Astrocyte of the spinal cord (primary cell): ENCODE measurements around the gene HRH1.
"Not testable (repeated sequence)": the region's sequence is repeated elsewhere in the genome, so short reads cannot be mapped to it uniquely, and the experiment has no call there.

ENCODE experiments used
- DNase-seq: peaks from one replicate; pipeline ENCODE4 v3.0.0; 2011; ENCODE audit warnings: low read depth, low spot score
- H3K4me3 ChIP-seq: 2 replicates; pipeline ENCODE4 v1.5.1; 2011; ENCODE audit warnings: low read depth, mild to moderate bottlenecking, low read length, moderate library complexity
- in situ Hi-C: cut with HindIII; loops from 2 replicates; pipeline ENCODE4 v1.10.0; 2017; ENCODE audit warnings: low sequenced_read_pairs
- TF ChIP-seq, protein P1 (sequence below): IDR thresholded peaks from 2 replicates; pipeline ENCODE4 v1.5.1; 2012; ENCODE audit warnings: low read depth, mild to moderate bottlenecking, low read length, inconsistent platforms

Gene HRH1

GRCh38 chr3:11120091-11120805 lies 34.0 kb upstream of the HRH1 start:
- TF ChIP-seq, protein P1, sequence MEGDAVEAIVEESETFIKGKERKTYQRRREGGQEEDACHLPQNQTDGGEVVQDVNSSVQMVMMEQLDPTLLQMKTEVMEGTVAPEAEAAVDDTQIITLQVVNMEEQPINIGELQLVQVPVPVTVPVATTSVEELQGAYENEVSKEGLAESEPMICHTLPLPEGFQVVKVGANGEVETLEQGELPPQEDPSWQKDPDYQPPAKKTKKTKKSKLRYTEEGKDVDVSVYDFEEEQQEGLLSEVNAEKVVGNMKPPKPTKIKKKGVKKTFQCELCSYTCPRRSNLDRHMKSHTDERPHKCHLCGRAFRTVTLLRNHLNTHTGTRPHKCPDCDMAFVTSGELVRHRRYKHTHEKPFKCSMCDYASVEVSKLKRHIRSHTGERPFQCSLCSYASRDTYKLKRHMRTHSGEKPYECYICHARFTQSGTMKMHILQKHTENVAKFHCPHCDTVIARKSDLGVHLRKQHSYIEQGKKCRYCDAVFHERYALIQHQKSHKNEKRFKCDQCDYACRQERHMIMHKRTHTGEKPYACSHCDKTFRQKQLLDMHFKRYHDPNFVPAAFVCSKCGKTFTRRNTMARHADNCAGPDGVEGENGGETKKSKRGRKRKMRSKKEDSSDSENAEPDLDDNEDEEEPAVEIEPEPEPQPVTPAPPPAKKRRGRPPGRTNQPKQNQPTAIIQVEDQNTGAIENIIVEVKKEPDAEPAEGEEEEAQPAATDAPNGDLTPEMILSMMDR: no peak
- H3K4me3 ChIP-seq: no peak overlapping the region
- in situ Hi-C loops: no loop called here
- peak; percentile 92 for DNase-seq

DNA sequence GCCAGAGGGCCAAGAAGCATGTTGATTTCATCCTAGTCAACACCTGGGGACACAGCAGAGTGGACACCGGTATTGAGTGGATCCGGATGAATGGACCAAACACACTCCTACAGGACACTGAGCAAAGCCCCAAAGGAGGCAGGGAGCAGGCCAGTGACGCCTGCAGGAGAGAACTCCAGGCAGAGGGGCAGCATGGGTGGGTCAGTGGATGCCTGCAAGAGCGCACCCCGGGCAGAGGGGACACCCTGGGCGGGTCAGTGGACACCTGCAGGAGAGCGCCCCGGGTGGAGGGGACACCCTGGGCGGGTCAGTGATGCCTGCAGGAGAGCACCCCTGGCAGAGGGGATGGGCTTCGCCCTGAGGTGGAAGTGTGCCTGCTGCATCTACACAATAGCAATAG lies 27.6 kb upstream of the HRH1 start:
- no peak overlapping the region for H3K4me3 ChIP-seq
- TF ChIP-seq, protein P1: no peak
- DNase-seq: no peak
- in situ Hi-C loops: no loop called here

GRCh38 chr3:11128682-11129632 lies 25.3 kb upstream of the HRH1 start:
- in situ Hi-C loops: no loop called here
- TF ChIP-seq, protein P1: no peak
- DNase-seq: no peak
- H3K4me3 ChIP-seq: no peak overlapping the region

DNA sequence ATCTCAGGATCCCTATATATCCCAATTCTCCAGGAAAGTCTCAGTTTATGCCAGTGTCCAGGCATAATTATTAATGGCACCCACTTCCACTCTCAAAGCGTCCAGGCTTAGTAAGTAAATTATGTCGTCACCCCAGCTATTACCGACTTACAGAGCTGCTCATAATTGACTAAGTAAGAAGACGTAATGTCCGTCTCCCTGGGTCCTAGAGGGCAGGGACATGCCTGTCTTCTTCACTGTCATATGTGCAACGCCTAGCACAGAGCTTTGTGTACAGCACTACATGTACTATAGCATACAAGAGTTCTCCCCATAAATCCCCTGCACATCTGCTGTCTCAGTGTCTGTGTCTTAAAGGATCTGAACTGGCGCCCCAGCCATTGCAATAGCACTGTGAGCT lies 23.9 kb upstream of the HRH1 start:
- in situ Hi-C loops: no loop called here
- DNase-seq: no peak
- TF ChIP-seq, protein P1: no peak
- no peak overlapping the region for H3K4me3 ChIP-seq

- TF ChIP-seq, protein P1: no peak
- H3K4me3 ChIP-seq: no peak overlapping the region
- DNase-seq: peak; percentile 39
- in situ Hi-C loops: no loop called here
Observed at GRCh38 chr3:11131371-11131770, 22.9 kb upstream of the HRH1 start.

GRCh38 chr3:11131886-11132285 lies 22.4 kb upstream of the HRH1 start:
- DNase-seq, in situ Hi-C loops, H3K4me3 ChIP-seq: not testable (repeated sequence)

- TF ChIP-seq, protein P1: no peak
- DNase-seq: no peak
- no peak overlapping the region for H3K4me3 ChIP-seq
- in situ Hi-C loops: no loop called here
Observed at GRCh38 chr3:11132861-11133260, 21.4 kb upstream of the HRH1 start.
